Measurements from ENCODE around the gene ZMIZ1.

- no peak for TF ChIP-seq POLR2AphosphoS5 (IDR thresholded peaks at IDR 0.05; ENCODE audit: low read depth, low read length)
- no peak for TF ChIP-seq REST (IDR thresholded peaks at IDR 0.05; ENCODE audit: insufficient read depth in 1 of 2, low read depth in 2 of 2, low read length in 2 of 2)
- TF ChIP-seq TAF1 (IDR thresholded peaks at IDR 0.05; ENCODE audit: borderline replicate concordance, insufficient read depth, low read length): no peak
These were observed 37.1 kb downstream of the ZMIZ1 start for GRCh38 chr10:79105818-79106217.
